ENCODE results near the gene FER1L5.

The FER1L5 gene

DNA sequence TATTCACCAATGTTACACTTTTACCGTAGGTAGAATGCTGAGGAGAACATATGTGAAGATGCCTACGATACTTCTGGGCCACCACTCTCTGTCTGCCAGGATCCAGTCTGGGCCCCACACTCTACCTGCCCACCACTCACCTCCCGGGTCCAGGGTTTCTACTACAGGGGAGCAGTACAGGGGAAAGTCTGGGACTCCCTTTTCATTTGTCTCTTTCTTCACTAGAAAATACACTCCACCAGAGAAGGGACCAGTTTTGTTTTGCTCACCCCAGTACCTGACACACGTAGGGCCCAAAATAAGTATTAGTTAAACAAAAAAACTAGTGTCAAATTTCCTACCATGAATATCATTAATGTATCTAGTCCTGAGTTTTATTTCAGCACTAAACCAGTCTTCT, 25.6 kb upstream of the FER1L5 start:
- ChIA-PET POLR2A (interaction anchor here (1.6 kb wide), 1 partner anchor 12 kb away, joined by 3 read pairs; no protein-coding TSS in a partner anchor), CTCF (no interaction called here)
- DNase-seq (ENCODE audit: extremely low spot score), result no peak
- TF ChIP-seq FOXK2 (IDR thresholded peaks at IDR 0.05) (no peak), HDGF (IDR thresholded peaks at IDR 0.05; ENCODE audit: borderline replicate concordance) (no peak), ARNT (IDR thresholded peaks at IDR 0.05) (no peak), LEF1 (IDR thresholded peaks at IDR 0.05; ENCODE audit: borderline replicate concordance) (no peak), TARDBP (IDR thresholded peaks at IDR 0.05) (no peak), L3MBTL2 (conservative IDR thresholded peaks at IDR 0.05) (no peak), BHLHE40 (IDR thresholded peaks at IDR 0.05; ENCODE audit: borderline replicate concordance) (no peak), FOXM1 (IDR thresholded peaks at IDR 0.05; ENCODE audit: borderline replicate concordance) (no peak)

DNA sequence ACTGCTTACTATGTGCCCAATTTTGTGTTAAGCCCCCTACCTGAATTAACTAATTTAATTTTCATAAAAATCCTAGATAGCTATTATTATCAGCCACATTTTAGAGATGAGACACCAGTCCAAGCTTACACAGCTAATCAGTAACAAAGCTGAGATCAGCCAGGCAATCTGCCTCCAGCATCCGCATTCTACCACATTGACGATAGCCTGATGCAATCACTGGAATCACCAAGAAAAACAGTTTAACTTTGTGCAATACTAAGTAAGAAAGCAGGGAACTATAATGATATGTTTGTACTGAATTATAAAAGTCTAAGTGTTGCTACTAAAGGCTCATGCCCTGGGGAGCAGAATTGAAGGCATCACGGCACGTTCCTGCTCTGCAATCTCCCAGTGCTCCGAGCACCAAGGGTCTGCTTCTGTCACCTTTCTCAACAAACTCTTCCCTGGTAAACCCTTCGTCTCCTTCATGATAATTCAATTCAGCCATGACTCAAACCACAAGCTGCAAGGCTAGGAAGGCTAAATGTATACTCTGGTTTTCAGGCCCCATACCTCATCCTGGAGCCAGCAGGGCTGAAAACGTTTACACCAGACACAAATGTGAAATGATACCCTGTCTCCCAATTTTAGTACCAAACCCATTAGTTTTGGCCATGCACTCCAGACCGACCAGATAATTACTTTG, 23.8 kb upstream of the FER1L5 start:
- POLR2A ChIA-PET, result interaction anchor here (1.2 to 1.3 kb wide), 2 partner anchors 10 to 411 kb away, joined by 3 to 4 read pairs; partner anchors contain the start of gene STARD7

DNA sequence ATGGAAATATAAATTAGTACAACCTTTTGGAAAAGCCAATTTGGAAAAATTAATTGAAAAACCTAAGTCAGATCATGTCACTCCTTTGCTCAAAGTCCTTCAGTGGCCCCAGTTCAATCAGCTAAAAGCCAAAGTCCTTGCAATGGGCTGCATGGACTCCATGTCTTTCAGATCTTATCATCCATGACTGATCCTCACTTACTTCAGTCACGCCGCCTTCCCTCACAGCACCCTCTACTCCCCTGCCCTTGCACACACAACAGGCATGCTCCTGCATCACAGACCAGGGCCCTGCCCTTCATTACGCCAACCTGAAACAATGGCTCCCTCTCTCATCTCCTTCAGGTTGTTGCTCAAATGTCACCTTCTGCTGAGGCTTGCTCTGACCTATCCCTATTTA, 20.0 kb upstream of the FER1L5 start:
- DNase-seq (ENCODE audit: extremely low spot score), result no peak
- CTCF ChIA-PET, result no interaction called here
- POLR2A ChIA-PET, result no interaction called here
- TF ChIP-seq SUZ12 (IDR thresholded peaks at IDR 0.05), result no peak
- TF ChIP-seq LEF1 (IDR thresholded peaks at IDR 0.05; ENCODE audit: borderline replicate concordance), result no peak
- TF ChIP-seq, protein P1, sequence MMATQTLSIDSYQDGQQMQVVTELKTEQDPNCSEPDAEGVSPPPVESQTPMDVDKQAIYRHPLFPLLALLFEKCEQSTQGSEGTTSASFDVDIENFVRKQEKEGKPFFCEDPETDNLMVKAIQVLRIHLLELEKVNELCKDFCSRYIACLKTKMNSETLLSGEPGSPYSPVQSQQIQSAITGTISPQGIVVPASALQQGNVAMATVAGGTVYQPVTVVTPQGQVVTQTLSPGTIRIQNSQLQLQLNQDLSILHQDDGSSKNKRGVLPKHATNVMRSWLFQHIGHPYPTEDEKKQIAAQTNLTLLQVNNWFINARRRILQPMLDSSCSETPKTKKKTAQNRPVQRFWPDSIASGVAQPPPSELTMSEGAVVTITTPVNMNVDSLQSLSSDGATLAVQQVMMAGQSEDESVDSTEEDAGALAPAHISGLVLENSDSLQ (IDR thresholded peaks at IDR 0.05), result no peak
- TF ChIP-seq FOXA1 (IDR thresholded peaks at IDR 0.05), result no peak
- no peak for TF ChIP-seq FOXK2 (IDR thresholded peaks at IDR 0.05)
- no peak for TF ChIP-seq ZNF384 (IDR thresholded peaks at IDR 0.05)
- no peak for TF ChIP-seq FOXM1 (IDR thresholded peaks at IDR 0.05; ENCODE audit: borderline replicate concordance)
- no peak for TF ChIP-seq BHLHE40 (IDR thresholded peaks at IDR 0.05; ENCODE audit: borderline replicate concordance)
- no peak for TF ChIP-seq TARDBP (IDR thresholded peaks at IDR 0.05)
- no peak for TF ChIP-seq CTBP1 (IDR thresholded peaks at IDR 0.05; ENCODE audit: borderline replicate concordance)

More for the DNA sequence above, 23.8 kb upstream of the FER1L5 start:
- CTCF ChIA-PET, result no interaction called here
- no peak for TF ChIP-seq BHLHE40 (IDR thresholded peaks at IDR 0.05; ENCODE audit: borderline replicate concordance)
- no peak for DNase-seq (ENCODE audit: extremely low spot score)

DNA sequence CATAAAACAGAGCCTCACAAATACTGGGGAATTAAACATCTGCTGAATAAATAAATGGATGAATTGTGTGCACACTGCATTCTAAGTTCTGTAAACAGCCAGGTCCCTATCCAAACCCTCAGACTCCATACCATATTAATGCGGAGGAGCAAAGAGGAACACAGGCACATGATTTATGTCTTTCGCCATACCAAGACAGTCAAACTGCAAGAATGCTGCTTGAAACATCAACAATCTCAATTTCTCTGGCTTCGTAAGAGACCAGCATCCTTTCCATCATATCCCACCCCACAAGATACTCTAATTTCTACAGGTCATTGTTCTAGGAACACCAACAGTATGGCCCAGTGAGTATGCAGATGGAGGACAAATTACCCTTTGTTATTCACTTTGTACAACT, 19.4 kb upstream of the FER1L5 start:
- CTCF ChIA-PET, result no interaction called here
- TF ChIP-seq, protein P1 (IDR thresholded peaks at IDR 0.05), result no peak
- no peak for TF ChIP-seq BHLHE40 (IDR thresholded peaks at IDR 0.05; ENCODE audit: borderline replicate concordance)
- TF ChIP-seq HDGF (IDR thresholded peaks at IDR 0.05; ENCODE audit: borderline replicate concordance), result no peak
- no peak for DNase-seq (ENCODE audit: extremely low spot score)
- POLR2A ChIA-PET, result interaction anchor here (1.6 kb wide), 1 partner anchor 16 kb away, joined by 5 read pairs; no protein-coding TSS in a partner anchor

DNA sequence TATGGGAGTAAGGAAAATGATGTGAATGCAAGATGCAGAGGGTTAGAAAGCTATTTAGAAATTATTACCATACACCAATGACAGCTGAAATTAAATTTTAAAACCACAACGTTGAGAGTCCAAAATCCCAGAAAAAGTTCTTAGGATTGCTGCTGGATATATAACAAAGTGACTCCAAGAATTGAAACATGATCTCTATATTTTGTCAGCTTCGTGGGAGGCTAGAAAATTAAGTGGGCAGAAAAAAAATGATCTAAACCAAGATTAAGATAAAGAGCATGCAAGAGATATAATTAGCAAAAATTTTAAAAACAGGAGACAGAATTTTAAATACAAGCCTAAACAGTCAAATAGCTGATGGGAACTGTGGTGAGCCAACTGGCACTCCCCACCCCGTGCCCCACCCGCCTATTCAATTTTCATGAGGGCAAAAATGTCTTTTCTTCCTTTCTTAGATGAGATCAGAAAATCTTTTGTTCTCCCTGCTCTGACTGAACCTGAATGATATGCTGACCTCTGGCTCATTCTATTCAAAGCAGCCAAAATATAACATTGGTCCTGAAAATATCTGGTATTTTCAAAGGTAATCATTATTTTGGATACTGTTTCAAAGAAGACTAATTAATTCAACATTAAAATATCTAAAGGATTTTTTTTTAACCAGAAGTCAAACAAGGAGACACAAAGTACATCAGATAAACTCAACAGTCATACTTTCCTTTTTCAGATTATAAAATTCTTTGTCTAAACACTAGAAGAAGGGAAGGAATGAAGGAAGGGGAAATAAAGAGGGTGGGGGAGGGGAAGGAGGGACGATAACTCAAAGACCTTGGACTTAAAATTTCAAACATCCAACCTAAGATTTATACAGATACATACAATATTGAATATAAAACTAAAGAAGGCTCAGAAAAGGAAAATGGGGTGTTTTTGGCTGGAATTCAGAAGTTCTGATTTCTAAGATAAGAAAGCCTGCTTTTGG, 16.7 kb upstream of the FER1L5 start:
- ChIA-PET POLR2A (interaction anchor here (0.7 to 4.9 kb wide), 2 partner anchors 9 to 12 kb away, joined by 3 to 21 read pairs; partner anchors contain the start of gene KANSL3), CTCF (no interaction called here)
- TF ChIP-seq BHLHE40 (IDR thresholded peaks at IDR 0.05; ENCODE audit: borderline replicate concordance), result no peak
- TF ChIP-seq LEF1 (IDR thresholded peaks at IDR 0.05; ENCODE audit: borderline replicate concordance), result no peak
- TF ChIP-seq NFRKB (IDR thresholded peaks at IDR 0.05), result no peak
- no peak for TF ChIP-seq HDGF (IDR thresholded peaks at IDR 0.05; ENCODE audit: borderline replicate concordance)
- no peak for TF ChIP-seq TARDBP (IDR thresholded peaks at IDR 0.05)
- TF ChIP-seq L3MBTL2 (conservative IDR thresholded peaks at IDR 0.05), result no peak
- TF ChIP-seq ARNT (IDR thresholded peaks at IDR 0.05), result no peak
- no peak for DNase-seq (ENCODE audit: extremely low spot score)

DNA sequence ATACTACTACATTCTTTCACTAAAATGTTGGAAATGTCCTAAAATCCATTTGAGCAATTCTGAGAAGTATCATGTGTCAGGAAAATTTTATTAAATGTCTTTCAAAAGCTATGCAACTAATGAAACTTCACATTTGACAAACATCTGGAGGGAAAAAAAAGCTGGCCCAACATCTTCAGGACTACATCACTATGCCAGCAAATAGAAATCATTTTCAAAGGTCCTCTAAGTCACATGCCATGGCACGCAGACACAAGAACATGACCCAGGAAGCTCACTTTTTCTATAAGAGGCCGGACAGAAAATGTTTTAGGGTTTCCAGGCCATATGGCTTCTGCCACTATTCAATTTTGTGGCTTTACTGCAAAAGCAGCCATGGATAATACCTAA, 16.0 kb upstream of the FER1L5 start:
- ChIA-PET POLR2A (interaction anchor here (4.9 kb wide), 1 partner anchor 11 kb away, joined by 21 read pairs; the partner anchor contains the start of gene KANSL3), CTCF (interaction anchor here (1.0 kb wide), 1 partner anchor 164 kb away, joined by 3 read pairs; no protein-coding TSS in a partner anchor)
- no peak for DNase-seq (ENCODE audit: extremely low spot score)
- TF ChIP-seq ELF4 (IDR thresholded peaks at IDR 0.05) (no peak), HDGF (IDR thresholded peaks at IDR 0.05; ENCODE audit: borderline replicate concordance) (no peak), BHLHE40 (IDR thresholded peaks at IDR 0.05; ENCODE audit: borderline replicate concordance) (no peak), CTBP1 (IDR thresholded peaks at IDR 0.05; ENCODE audit: borderline replicate concordance) (no peak), LEF1 (IDR thresholded peaks at IDR 0.05; ENCODE audit: borderline replicate concordance) (no peak), NFRKB (IDR thresholded peaks at IDR 0.05) (no peak), ZNF384 (IDR thresholded peaks at IDR 0.05) (no peak), ARNT (IDR thresholded peaks at IDR 0.05) (no peak), L3MBTL2 (conservative IDR thresholded peaks at IDR 0.05) (no peak)
- TF ChIP-seq, protein P1 (IDR thresholded peaks at IDR 0.05), result no peak

Measured in HEK293T (cell line).